GM19025 (cell line): ENCODE measurements around the gene UPK3A.

Source experiments
- ATAC-seq: cut with Tn5 transposase; IDR thresholded peaks from one replicate; pipeline ENCODE4 v1.9.1; 2021; ENCODE audit warnings: mild to moderate bottlenecking, low read depth, moderate library complexity; ENCODE audit not compliant: unreplicated experiment

Gene UPK3A

DNA sequence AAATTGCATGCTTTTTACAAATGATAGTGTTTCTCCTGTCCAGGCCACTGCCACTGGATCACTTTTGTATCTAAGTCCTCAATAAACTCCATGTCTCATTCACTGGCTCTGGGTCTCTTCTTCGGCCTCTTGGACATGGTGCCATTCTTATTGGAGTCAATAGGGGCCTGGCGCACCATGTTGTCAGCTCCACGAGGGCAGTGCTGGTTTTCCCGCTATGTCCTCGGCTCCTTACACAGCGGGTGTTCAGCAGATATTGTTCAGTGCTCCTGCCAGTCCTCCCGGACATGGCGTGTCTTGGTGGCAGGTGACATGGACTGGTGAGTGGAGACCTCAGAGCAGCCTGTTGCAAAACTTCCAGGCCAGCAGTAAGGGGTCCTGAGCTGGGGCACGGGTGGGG is 21.4 kb downstream of the UPK3A start:
- ATAC-seq, result no peak

DNA sequence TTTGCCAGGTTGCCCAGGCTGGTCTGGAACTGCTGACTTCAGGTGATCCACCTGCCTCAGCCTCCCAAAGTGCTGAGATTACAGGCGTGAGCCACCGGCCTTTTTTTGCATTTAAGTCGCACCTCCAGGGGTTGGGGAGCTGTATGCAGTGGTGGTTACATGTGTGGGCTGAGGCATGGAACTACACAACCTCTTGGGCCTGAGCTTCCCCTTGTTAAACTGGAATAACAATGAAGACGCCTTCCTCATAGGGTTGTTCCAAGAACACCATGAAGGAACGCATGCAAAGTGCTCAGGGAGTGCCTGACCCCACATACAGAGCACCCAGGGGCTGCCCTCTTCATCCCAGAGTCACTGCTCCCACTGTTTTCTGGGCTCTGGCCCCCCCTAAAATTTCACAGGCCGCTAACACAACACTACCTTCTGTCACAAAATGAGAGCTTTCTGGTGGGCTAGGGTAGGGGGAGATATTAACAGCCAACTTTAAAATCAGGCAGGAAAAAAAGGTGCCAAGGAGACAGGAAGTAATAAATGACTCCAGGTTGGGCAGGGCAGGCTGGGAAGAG is 23.7 kb downstream of the UPK3A start:
- no peak for ATAC-seq

DNA sequence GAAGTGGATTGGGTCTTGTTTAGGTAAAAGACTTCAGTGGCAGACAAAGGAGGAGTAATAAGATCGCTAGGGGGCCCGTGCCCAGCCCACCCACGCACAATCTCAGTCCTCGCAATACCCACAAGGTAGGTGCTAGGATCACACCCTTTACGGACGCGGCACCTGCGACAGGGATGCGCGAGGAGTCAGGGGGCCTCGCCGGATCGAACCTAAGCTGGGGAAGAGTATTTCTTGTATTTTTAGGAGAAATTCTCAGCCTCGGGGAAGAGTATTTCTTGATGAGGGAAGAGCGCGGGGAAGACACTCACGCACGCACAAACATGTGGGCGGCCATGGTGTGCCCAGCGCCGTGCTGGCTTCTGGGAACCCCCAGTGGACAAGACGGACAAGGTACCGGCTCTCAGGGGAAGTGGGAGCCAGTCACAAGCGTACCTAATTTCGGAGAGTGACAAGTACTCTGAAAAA is 24.2 kb downstream of the UPK3A start:
- ATAC-seq, result no peak

DNA sequence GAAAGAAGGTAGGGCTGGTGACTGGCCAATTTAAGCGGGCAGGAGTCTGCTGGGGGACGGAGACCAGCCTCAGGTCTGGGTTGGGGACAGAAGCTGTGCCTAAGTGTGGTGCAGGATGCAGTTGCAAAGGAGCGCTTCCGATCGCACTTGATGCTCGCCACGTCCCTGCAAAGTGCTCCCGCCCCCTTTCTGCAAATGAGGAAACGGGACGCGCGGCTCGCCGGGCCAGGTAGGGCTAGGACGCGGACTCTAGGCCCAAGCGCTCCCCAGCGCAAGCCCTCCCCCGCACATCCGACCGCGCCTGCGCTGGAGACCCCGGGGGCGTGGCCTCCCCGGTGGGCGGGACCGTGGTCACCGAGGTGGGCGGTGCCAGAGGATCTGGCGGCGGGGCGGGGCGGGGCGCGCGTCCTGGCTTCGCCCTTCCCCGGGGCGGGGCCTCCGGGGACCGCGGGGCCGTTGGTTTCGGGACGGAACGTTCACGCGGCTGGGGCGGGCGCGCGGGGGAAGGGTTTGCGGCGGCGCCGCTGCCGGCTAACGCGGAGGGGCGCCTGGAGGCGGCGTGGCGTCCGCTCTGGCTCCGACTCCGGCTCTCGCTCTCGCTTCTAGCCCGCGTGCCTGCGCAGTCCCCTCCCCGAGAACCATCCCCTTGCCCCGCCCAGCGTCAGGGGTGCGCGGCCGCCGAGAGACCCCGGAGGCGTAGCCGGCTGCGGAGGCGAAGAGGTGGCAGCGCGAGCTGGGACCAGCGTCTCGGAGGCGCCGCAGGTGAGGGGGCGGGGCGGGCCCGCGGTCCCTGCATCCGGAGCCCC is 24.9 kb downstream of the UPK3A start, which contains the start of gene FAM118A:
FAM118A (plus strand) TSS at position 513 of the 806 bp plus-strand sequence. CDS start 12,446 bp downstream, outside the sequence.
- peak; percentile 81 for ATAC-seq

DNA sequence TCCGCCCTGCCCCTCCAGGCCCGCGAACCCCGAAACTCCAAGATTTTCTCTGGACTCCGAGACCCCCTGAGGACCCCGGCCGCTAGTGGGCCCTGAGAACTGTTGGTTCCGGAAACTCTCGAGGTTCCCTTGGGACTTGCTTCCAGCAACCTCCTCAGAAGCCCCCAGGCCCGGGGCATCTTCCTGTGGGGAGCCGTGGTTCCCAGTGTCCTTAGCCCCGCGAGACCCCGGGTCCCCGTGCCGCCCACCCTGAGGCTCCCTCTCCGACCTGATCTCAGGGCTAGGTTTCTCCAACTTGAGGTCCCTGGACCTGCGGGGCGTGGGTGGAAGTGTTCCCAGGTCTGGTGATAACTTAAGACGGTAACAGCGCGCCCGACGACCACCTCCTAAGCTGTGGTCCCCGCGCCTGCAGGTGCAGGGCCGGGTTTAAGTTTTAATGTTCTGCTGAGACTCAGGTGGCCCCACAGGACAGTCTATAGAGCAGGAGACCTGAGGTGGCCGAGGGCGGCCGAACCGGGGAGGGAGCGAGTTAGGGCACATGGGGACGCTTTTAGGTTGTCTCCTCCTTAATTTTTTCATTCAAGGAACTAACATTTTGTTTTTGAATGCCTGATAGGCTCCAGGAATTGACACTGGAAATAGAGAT is 25.7 kb downstream of the UPK3A start:
- no peak for ATAC-seq

DNA sequence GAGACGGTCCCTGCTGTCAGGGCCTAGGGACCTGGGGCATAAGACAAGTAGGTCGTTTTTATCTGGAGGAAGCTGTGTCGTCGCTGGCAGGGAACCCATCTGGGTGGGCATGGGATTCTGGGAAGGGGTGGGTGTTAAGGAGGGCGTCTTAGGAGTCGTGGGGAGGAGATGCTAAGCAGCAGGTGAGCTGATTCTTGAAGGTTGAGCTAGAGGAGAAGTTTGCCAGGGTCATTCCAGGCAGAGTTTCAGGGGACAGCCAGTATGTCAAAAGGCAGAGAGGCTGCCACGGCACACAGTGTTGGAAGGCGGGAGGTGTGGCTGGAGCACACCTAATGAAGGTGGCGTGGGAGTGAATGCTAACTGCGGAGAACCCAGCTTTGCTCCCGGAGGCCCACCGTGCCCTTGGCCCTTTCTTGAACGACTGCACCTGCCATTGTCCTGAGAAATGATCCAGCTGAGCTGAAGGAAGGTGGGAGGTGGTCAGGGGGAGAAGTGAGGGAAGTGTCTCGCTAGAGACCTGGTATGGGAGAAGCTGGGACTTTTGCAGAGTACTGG is 26.3 kb downstream of the UPK3A start:
- ATAC-seq, result no peak

DNA sequence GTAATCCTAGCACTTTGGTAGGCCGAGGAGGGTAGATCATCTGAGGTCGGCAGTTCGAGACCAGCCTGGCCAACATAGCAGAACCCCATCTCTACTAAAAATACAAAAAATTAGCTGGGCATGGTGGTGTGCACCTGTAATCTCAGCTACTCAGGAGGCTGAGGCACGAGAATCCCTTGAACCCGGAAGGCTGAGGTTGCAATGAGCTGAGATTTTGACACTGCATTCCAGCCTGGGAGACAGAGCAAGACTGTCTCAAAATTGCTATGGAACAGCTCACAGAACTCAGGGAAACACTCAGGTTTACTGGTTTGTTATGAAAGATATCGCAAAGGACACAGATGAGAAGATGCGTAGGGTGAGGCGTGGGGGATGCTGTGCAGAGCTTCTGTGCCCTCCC is 27.7 kb downstream of the UPK3A start:
- ATAC-seq, result no peak

DNA sequence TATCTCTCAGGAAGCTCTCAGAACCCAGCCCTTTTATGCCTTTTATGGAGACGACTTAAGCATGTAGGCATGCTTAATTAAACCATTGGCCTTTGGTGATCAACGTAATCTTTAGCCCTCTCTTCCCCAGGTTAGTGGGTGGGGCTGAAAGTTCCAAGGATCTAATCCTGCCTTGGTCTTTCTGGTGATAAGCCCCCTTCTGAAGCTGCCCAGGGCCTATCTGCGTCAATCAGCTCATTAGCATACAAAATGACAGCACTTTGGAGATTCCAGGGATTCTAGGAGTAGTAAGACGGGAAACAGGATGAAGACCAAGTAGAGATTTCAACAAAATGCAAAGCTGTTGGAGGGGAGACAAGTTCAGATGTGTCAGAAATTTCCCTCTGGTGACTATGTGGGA is 28.1 kb downstream of the UPK3A start:
- no peak for ATAC-seq

DNA sequence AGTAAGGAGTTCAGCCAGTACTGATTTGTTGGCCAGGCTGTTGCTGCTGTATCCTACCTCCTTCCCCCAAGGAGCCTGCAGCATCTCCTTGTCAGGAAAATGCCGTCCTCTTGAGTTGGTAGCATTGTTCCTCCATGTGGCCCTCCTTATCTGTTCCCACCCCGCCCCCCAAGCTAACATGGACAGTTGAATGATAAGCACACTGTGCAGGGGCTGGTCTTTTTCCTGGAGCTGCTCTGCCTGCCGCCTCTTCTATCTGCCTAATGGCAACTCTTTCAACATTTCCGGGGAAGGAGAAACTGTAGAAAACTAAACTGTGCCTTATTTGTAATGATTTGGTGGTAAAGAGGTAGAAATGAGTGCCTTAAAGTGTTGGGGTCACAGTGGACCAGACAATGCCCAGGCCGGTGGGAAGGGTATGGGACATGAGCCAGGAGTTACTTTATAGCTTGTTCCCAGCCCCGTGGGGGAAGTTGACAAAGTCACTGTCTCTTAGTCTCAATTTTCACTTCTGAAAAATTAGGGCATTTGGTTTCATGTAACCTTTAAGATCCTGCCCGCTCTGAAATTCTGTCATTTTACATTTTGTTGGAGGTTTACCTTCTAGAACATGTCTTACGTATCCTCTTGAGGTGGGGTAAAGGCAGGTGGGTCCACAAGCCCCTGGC is 29.4 kb downstream of the UPK3A start:
- no peak for ATAC-seq

DNA sequence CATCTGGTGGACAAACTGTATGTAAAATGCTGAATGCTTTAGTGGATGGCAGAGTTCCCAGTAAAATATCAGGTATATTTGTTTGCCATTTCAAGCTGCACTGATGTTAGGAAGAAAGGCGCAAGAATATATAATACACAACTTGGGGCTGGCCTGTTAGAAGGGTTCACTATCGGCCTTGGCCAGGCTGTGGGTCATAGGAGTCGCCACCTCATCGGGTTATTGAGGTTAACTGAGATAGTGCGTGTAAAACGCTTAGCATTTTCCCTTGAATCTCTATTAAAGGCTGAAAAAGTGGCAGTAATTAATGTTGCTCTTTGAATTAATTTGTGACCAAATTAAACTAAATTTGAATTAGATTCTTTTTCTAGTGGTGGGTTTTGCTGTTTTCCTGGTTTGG is 30.0 kb downstream of the UPK3A start:
- no peak for ATAC-seq

DNA sequence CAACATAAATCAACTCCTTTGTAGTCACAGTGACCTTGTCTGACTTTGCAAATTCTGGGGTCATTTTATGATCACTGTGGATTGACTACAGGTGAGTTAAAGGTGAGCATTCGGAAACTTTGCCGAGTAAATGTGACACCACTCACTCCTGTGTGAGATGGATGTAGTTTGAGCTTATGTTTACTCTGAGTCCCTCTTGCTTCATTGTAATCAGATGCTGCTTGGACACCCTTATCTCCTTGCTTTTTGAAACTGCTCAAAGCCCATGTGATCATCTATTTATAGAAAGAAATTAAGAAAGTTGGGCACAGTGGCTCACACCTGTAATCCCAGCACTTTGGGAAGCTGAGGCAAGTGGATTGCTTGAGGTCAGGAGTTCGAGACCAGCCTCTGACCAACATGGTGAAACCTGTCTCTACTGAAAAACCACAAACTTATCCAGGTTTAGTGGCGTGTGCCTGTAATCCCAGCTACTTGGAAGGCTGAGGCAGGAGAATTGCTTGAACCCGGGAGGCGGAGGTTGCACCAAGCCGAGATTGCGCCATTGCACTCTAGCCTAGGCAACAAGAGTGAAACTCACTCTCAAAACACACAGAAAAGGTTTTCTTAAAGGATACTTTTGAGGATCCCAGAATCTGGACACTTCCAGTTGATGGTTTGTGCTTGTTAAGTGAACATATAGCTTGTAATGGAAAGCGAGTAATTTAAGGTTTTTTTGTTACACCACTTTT is 32.2 kb downstream of the UPK3A start:
- no peak for ATAC-seq

DNA sequence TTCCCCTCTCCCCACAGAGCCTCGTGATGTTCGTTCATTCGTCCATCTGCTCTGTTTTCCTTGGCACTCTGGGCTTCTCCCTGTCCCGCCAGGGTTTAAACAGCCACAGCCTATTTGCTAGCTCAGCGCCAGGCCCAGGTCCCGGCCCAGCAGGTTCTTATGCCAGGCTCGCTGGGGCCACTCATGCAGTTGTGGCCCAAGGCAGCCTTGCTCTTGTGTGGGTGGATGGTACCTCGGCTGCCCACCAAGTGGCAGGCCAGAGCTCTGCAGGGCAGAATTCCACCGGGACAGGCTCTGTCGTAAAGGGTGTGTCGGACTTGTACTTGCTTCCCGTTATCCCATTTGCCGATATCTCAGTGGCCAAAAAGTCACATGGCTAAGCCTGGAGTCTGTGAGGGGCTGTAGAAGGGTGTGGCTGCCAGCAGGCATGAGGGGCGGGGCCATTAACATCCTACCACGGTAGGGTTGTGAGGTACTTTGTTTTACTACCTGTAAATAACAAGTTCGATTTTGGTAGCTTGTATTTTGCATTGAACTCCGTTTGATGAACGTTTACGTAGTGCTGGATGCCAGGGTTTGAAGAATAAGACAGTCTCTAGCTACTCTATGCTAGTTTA is 32.9 kb downstream of the UPK3A start:
- ATAC-seq, result no peak

DNA sequence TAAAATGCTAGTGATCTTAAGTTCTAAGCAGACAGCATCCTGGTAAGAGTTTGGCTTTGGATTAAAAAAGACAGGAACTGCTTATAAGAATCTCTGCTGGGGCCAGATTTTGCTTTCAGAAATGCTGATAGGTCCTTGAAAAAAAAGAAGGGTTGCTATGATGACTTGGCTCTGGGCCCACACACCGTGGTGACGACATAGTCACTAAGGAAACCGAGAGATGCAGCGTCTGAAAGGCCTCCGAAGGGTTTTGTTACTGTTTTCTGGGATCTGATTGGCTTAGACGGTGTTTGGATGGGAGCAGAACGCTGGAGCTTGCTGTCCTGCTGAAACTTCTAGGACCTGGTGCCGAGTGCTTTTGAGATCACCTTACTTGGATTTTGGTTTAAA is 33.4 kb downstream of the UPK3A start:
- no peak for ATAC-seq

DNA sequence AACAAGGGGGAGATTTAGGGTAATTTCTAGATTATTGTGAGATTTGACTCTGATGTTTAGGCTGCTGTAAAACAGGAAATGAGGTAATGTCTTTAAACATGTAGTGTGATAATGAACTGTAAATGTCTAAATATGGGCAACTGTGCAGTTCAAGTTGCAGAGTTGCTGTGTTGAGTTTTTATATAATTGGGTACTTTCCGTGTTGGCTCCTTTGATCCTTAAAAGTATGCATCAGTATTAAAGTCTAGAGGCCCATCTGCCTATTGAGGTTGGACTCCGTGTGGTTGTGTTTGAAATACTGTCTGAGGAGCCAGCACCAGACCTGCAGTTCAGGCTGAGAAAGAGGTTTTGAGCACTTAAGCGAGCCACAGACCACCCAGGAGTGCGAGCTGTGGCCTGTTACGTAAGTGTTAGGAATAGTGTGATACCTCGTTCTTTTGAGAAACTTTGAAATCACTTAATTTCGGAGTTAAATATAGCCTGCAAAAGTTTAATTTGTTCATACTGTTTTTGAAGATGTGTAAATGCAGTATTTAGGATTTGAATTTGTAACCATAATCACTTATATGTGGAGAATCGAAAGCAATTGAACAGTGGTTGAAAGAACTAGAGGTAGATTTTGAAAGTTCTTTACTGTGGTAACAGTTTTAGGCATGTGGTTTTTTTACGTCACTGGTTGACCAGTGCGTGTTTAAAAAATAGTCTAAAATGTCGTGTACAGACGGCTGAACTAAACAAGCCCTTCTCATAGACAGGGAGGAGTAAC is 34.0 kb downstream of the UPK3A start:
- no peak for ATAC-seq

DNA sequence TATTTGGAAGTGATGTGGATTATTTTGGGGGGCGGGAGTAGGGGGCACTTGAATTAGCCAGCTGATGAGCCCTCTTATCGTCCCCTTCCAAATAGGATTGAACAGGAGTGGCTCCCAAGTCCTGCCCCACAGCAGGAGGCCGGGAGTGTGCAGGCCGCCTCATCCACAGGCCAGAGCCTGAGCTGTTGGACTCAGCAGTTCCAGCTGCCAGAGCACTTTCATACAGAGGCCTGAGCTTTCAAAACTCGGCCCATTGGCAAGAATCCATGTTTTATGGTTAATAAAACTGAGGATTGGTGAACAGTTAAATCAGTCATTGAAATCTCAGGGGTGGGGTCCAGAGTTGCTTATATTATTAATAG is 34.6 kb downstream of the UPK3A start:
- no peak for ATAC-seq

DNA sequence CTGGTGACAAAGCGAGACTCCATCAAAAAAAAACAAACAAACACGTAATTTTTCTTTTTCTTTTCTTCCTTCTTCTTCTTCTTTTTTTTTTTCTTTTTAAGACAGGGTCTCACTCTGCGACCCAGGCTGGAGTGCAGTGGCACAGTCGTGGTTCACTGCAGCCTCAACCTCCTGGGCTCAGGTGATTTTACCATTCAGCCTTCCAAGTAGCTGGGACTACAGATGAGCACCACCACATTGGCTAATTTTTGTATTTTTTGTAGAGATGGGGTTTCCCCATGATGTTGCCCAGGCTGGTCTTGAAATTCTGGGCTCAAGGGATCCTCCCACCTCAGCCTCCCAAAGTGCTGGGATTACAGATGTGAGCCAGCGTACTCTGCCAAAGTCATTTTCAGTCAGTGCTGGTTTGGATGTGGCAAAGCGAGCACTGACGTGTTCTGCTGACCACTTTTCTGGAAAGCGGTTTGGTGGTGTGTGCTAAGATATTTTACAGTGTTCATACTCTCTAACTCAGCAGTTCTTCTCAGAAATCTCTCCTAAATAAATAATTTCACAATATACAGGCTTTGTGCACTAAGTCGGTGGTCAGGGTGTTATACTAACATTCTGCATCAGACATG is 35.7 kb downstream of the UPK3A start:
- ATAC-seq, result no peak

DNA sequence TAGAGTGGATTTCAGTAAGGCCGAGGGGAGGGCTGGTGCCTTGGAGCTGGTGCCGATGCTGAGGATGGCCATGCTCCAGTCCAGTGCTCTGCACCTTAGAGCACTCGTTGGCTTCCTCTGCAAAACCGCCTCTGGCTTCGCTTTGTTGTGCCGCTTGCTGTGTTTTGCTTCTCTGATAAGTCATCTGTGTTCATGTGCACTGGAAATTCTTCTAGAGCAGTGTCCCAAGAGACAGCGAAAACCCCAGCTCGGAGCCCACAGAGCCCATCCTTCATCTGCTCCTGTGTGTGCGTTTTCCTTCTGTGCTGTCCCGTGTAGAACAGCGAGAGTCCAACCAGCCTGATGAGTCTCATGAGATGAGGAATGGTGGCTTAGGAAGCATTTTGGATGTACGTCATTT is 37.1 kb downstream of the UPK3A start:
- ATAC-seq, result no peak

DNA sequence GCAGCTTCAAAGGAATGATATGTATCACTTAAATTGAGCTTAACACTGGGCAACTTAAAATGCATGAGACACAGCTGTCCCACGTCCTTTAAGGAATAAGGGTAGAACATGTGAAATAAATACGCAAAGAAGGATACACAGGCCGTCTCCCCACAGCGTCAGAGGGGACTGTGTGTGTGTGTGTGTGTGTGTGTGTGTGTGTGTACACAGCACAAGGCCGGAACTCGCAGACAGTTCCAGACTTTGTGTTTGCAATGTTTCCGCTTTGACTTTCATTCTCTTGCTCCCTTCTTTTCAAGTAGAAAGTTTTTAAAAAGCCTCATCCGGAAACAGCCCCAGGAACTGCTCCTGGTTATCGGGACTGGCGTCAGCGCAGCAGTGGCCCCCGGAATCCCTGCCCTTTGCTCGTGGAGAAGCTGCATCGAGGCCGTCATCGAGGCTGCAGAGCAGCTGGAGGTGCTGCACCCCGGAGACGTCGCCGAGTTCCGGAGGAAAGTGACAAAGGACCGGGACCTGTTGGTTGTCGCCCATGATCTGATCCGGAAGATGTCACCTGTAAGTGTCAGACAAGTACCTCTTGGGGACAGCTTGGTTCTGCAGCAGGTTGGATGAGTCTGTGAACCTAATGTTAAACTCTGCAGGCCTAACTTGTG is 38.2 kb downstream of the UPK3A start:
- no peak for ATAC-seq
